Fibroblast of villous mesenchyme (primary cell): ENCODE data around the gene IL1RAP. TPM values are rescaled to one million over a fixed set of nuclear protein-coding genes. Genes with fewer than 3 reads are reported as not detected.
"Not testable (repeated sequence)": the region's sequence is repeated elsewhere in the genome, so short reads cannot be mapped to it uniquely, and the experiment has no call there.

Source experiments
- DNase-seq: peaks from one replicate; pipeline ENCODE4 v3.0.0-alpha.2; 2010; ENCODE audit warnings: low read depth
- H3K4me3 ChIP-seq: 2 replicates; pipeline ENCODE4 v1.5.1; 2011; ENCODE audit warnings: low read depth, mild to moderate bottlenecking, low read length
- CTCF ChIP-seq: IDR thresholded peaks from 2 replicates; pipeline ENCODE4 v1.5.1; 2012; ENCODE audit warnings: low read depth, mild to moderate bottlenecking, low read length; ENCODE audit not compliant: insufficient read depth
- total RNA-seq: library from RNA; depleted of rRNA; stranded (reverse); fragments of >200 nt; gene quantifications from 2 replicates; pipeline ENCODE4 v1.2.3, GENCODE V29; 2012

The IL1RAP gene
- total RNA-seq, 1 donor: 28.1 TPM

GRCh38 chr3:190505381-190506003 lies 8.4 kb upstream of the IL1RAP start:
- no peak for TF ChIP-seq CTCF
- DNase-seq: no peak
- H3K4me3 ChIP-seq: no peak overlapping the region

DNA sequence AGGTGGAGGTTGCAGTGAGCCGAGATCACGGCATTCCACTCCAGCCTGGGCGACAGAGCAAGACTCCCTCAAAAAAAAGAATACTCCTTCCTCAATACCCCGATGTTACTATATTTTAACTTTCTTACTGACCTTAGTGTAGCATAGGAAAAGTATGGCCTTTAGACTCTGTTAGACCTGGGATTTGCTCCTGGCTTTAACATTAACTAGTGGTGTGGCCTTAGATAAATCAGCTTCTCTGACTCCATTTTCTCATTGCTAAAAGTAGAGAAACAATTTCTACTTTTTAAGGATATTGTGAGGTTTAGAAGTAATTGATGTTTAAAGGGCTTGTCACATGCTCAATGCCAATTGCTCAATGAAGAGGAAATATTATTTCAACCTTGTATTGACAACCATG lies 7.6 kb upstream of the IL1RAP start:
- TF ChIP-seq CTCF: no peak
- no peak overlapping the region for H3K4me3 ChIP-seq
- no peak for DNase-seq

GRCh38 chr3:190512666-190513065 lies 1.2 kb upstream of the IL1RAP start:
- DNase-seq: no peak
- no peak for TF ChIP-seq CTCF
- no peak overlapping the region for H3K4me3 ChIP-seq

GRCh38 chr3:190514413-190515153 lies 698 bp downstream of the IL1RAP start:
- peak overlapping the region; percentile 97 for H3K4me3 ChIP-seq
- peak; percentile 75 for DNase-seq
- TF ChIP-seq CTCF: no peak

GRCh38 chr3:190516416-190516815 lies 2.5 kb downstream of the IL1RAP start:
- no peak overlapping the region for H3K4me3 ChIP-seq
- no peak for TF ChIP-seq CTCF
- DNase-seq: no peak

DNA sequence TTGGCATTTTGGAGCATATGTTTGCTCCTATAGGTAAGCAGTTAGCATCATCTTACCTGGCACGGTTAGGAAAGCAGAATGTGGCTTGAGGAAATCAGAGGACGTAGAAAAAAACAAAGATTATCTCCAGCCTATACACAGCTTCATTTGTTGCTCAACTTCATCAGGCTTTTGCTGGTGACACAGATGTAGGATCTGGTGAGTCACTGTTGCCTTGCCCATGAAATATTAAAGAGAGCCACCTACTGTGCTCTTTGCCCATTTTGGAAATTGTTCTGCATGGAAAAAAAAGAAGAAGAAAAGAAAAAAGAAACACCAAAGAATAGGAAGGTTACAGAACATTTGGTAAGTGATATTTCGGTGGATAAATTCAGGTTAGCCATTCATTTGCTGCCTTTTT lies 3.8 kb downstream of the IL1RAP start:
- H3K4me3 ChIP-seq: no peak overlapping the region
- DNase-seq: peak; percentile 65
- TF ChIP-seq CTCF: peak; percentile 4

- H3K4me3 ChIP-seq, DNase-seq: not testable (repeated sequence)
Observed at GRCh38 chr3:190518531-190518930, 4.6 kb downstream of the IL1RAP start.
